Activated CD4-positive, alpha-beta T cell treated with anti-CD3 and anti-CD28 coated beads for 4 hours (primary cell): Measurements from ENCODE around the gene PC.
"Not testable (repeated sequence)": the region's sequence is repeated elsewhere in the genome, so short reads cannot be mapped to it uniquely, and the experiment has no call there.

Source experiments
- DNase-seq, 2 donors: peaks; one replicate each; pipeline ENCODE4 v3.0.0-alpha.2; 2020

PC gene

DNA sequence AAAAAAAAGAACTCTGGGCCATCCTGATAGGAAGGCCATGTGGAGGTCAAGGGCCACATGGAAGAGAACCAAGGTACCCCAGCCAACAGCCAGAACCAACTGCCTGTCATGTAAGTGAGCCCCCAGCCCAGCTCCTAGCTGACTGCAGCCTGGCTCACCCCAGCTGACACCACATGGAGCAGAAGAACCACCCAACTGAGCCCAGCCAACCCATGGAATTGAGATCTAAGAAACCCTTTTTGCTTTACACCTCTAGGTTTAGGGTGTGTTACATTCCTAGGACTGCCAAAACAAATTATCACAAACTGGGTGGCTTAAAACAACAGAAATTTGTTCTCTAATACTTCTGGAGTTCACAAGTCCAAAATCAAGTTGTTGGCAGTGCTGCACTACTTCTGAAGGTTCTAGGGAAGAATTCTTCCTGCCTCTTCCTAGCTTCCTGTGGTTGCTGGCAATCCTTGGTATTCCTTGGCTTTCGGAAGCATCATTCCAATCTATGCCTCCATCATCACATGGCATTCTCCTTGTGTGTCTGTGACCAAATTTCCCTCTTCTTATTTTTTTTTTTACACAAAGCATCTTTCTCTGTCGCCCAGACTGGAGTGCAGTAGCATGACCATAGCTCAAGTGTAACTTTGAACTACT lies 21.3 kb upstream of the PC start:
- no peak for DNase-seq

DNA sequence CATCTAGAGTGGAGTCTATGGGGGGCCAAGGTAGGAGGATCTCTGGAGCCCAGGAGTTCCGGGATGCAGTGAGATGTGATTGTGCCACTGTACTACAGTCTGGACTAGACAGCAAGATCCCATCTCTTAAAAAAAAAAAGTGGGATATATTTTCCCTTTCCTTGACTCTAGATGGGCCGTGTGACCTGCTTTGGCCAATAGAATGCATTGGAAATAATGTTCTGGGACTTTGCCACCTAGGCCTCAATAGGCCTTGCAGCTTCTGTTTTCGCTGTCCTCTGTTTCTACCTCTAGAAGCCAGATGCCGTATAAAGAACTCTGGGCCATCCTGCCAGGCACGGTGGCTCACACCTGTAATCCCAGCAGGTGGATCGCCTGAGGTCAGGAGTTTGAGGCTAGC lies 20.5 kb upstream of the PC start:
- no peak for DNase-seq

DNA sequence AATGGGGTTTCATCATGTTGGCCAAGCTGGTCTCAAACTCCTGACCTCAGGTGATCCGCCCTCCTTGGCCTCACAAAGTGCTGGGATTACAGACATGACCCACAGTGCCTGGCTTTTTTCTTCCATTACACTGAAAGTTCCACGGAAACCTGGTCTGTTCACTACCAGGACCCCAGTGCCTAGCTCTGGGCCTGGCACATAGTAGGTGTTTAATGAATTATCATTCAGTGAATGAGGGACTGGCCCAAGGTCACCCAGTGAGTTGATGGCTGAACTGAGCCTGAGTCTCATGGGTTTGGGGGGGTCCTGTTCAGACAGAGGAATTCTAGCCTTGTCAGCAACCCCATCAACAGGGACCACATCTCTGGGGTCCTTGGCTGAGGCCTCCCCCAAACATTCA lies 20.0 kb upstream of the PC start:
- no peak for DNase-seq

DNA sequence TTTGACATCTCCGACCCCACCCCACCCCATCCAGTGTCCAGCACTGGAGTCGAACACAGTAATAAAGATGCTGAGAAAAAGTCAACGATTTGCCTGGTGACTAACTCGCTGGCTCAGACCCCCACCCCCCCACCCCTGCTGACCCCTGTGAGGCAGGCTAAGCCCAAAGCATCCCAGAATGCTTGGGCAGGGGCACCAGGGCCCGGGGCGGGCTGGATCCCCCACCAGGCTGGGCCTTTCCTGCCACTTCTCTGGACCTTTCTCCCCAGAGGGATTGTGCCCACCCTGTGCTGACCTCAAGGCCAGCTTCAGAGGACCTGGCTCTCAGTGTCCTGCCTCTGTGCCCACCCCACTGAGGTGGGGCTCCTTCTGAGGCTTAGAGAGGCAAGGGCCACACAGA lies 18.7 kb upstream of the PC start:
- no peak for DNase-seq

DNA sequence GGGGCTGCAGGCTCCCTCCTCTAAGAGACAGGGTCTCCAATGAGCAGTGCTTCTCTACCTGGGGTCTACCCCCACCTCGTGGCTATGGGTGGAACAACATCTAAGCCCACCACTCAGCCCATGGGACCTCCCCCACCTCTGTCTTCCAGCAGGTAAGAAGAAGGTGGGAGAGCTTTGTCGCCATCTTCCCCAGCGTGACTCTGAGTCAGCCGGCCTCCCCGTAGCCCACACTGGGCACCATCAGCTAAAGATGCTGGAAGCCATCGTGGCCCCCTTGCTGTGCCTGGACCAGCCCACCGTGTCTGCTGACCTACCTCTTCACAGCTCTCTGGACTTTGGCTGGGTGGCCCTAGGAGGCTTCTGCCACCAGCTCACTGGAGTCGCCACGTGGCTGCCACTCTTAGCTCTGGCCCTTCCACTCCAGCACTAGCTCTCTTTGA lies 17.9 kb upstream of the PC start:
- DNase-seq, result peak in 1 of 2 donors; percentile 25

DNA sequence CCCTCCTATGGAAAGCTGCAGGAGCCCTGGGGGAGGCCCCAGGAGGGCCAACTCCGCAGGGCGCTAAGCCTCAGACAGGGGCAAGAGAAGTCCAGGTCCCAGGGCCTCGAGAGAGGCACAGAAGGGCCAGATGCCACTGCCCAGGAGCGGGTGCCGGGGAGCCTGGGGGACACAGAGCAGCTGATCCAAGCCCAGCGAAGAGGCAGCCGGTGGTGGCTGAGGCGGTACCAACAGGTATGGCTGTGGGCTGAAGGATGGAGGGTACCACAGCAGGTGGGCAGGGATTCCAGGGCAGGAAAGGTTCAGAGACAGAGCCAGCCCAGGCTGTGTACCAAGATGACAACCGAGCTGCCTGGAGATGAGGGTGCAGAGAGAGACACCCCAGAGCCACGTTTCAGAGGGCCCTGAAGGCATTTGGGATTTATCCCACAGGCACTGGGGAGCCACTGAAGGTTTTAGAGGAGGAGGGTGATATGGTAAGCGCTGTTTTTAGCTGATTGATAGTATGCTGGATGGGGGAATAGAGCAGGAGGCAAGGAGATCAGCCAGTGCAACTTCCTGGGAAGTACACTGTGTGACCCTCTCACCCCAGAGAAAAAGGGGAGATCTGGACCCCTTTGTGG lies 17.3 kb upstream of the PC start:
- DNase-seq, result no peak

DNA sequence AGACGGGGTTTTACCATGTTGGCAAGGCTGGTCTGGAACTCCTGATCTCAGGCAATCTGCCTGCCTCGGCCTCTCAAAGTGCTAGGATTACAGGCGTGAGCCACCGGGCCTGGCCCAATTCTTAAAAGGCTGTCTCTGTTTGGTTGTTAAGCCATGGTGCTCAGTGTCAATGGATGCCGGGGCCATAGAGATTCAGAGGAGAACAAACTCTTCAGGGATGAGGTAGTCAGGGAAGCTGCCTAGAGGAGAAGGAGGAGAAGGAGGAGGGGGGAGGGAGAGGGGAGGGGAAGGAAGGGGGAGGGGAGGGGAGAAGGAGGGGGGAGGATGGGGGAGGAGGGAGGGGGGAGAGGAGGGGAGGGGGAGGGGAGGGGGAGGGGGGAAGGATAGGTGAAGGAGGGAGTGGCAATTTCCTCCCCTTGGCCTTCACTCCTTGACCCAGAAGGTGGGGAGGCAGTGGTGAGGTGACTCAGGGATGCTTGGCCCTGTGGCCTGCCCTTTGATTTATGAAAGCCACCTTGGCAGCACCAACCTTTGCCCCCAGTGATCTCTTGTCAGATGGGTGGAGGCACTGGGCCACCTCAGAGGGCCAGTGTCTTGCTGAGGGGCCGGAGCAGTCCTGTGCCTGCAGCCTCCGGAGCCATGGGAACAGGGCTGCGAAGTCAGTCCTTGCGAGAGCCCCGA lies 16.7 kb upstream of the PC start, which contains the start of gene C11orf86:
Gene C11orf86, plus strand, starts transcription at position 581 of the 681 bp plus-strand sequence. Its CDS starts 59 bp downstream, at position 640.
- no peak for DNase-seq

DNA sequence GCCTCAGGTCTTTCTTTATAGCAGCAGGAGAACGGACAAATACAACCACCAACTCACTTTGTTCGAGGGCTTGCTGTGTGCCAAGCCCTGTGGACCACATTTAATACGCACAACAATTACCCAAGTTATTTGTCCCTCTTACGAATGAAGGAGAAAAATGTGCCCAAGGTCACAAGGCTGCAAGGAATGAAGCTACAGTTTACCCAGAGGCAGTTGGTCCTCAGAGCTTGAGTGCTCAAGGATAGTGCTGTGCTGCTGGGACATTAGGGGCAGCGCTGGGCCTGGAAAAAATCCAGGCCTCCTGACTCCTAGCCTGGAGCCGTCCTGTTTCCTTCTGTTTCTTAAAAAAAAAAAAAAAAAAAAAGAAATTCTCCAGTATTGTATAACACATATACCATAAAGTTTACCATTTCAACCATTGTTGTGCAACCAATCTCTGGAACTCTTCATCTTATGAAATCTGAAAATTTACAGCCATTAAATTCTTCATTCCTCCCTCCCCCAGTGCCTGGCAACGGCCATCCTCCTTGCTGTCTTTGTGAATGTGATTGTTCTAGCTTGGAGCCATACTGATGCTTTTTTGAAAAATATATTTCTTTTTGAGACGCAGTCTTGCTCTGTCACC lies 15.9 kb upstream of the PC start:
- DNase-seq, result no peak

DNA sequence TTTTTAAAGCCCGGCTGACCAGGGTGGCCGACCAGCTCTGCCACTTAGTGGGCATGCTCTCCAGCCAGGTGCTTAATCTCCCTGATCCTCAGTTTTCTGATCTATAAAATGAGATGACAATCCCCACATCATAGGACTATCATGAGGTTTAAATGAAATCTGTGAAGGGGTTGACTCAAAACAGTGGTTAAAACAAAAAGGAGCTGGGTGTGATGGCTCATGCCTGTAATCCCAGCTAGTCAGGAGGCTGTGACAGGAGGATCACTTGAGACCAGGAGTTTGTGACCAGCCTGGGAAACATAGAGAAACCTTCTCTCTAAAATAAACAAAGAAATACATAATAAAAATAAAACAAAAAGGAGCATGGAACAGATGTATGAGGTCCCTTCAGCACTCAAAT lies 13.3 kb upstream of the PC start:
- no peak for DNase-seq

DNA sequence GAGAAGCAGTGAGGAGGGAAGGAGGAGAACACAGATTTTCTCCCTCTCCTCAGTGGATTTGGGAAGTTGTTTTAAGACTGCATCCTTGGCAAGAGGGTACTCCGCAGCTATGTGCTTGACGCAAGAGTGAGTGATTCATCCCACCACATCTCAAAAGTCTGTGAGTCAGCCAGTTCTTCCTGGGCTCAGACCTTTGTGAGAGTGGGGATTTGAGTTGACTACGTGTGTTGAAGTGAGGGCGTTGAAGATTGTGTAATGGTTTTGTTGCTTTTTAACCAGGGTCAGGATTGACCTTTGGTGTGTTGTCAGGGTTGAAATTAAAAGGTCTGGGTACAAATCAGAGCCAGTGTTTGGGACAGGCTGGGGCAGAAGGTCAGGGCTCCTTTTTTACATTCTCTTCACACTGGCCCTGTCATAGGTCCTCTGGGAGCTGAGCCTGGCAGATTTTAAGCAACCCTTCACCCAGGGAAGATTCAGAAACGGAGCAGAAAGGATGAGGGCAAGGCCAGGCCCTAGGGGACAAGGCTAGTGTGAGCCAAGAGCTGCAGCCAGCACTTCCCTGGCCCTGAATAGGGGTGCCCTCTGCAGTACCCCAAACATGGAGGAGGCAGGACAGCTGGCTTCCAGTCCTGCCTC lies 12.7 kb upstream of the PC start:
- DNase-seq, result no peak

DNA sequence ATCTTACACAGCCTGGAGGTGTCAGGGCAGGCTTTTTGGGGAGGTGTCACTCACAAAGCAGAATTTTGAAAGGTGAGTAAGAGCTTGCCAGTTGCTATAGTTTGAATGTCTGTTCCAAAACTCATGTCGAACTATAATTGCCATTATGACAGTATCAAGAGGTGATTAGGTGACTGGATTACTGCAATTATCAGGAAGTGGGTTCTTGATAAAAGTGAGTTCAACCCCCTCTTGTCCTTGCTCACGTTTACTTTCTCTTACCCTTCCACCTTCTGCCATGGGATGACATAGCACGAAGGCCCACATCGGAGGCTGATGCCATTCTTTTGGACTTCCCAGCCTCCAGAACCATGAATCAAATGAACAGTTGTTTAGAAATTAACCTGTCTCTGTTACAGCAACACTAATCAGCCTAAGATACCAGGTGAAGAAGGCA lies 12.2 kb upstream of the PC start:
- DNase-seq, result no peak

DNA sequence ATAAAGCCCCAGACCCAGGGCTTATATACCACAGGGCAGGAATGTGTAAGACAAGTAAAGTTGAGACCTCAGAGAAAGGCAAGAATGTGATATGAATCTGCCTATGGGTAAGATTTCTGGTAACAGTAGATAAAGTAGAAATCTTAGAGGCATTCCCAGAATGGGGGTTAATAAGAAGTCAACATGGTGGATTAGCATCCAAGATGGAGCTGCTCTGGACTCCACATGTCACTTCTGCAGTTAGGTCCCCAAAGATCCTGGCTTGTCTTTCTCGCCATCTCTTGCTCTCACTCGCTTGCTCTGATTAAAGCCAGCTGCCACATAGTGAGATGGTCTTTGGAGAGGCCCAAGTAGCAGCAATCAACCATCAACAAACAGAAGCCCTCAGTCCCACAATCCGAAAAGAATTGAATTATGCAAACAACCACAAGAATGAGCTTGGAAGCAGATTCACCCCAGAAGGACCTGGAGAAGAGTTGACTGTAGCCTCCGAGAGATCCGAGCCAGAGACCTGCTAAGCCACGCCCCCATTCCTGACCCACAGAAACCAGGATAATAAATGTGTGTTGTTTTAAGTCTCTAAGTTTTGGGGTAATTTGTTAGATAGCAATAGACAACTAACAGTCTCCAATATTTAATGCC lies 11.5 kb upstream of the PC start:
- no peak for DNase-seq

DNA sequence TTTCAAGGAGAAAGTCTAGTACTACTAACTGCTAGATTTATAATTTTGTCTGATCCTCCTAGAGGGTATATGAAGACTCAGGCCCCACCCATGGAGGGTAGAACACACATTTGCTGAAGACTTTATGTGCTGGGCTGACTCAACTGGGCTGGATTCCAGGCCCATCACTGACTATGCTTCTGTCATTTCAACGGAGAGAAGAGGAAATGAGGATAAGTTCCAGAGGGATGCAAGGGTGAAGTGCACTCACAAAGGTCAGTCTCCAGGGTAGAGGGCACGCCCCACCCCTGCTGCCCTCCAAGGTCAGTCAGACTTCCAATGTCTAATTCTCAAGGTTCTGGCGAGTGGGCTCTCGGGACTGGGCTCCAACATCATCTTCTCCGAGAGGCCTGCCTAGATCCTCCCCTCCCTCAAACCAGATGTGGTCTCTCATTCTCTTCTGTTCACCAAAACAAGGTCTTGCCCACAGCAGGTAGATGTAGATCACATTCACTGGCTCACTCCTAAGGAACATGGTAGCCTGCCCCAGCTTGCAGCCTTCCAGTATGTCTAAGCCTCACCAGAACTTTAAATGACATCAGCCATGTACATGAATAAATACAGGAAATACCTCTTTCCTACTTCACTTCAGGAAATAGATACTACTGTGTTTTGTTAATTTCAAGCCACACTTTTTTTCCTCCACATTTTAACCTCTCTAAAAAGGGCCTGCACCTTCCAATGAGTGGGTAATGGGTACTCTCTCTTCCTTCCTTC lies 9.7 kb upstream of the PC start:
- DNase-seq, result no peak

DNA sequence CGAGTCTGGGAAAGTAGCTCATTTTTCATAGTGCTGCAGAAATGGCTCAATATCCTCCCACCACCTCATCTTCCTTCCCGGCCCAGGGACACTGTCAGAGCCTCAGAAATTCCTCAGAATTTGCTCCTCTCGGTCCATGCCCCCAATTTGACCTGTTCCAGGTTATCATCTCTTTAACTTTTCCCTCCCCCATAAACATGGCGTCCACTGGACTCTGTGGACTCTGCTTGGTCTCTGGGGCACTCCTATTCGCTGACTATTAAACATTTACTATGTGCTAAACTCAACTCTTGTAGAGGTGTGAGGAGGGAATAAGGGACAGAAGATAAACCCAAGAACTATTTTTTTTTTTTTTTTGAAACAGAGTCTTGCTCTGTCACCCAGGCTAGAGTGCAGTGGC lies 8.2 kb upstream of the PC start:
- no peak for DNase-seq

DNA sequence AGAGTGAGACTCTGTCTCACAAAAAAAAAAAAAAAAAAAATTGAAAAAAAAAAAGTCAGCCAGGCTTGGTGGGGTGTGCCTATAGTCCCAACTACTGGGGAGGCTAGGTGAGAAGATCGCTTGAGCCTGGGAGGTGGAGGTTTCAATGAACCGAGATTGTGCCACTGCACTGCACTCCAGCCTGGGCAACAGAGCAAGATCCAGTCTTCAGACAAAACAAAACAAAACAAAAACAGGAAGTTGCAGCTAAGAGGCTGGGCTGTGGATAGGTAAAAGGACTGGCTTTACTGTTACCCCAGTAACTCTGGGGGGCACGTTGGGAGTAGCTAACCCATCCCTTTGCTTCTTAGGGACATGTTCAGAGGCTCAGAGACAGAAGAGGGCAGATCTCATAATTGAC lies 6.3 kb upstream of the PC start:
- no peak for DNase-seq

DNA sequence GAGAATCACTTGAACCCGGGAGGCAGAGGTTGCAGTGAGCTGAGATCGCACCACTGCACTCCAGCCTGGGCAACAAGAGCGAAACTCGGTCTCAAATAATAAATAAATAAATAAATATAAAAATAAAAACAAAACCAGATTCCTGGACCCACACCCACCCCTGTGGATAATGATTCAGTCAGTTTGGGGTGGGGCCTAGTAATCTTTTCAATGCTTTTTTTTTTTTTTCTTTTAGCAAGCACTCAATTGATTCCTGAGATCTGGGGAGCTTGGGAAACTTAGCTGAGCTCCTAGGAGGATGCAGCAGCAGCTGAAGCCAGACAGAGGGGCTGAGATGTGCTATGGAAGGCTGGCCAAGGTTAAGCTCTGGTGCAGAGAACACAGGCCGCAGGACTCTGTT lies 4.6 kb upstream of the PC start:
- DNase-seq, result no peak

DNA sequence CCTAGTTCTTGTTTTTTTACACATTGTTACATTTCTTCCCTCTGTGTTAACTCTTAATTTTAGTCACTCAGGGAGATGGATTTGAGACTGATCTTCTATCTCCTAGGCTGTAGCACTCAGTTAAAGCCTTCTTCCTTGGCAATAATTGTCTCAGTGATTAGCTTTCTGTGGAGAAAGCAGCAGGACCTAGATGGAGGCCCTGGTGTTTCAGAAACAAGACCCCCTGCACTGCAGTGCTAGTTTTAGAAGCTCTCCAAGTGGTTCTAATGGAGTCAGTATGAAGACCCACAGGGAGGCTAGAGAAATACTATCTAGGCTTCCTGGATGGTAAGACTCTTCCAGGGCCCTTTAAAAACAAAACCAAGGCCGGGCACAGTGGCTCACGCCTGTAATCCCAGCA lies 4.1 kb upstream of the PC start:
- DNase-seq, result no peak

DNA sequence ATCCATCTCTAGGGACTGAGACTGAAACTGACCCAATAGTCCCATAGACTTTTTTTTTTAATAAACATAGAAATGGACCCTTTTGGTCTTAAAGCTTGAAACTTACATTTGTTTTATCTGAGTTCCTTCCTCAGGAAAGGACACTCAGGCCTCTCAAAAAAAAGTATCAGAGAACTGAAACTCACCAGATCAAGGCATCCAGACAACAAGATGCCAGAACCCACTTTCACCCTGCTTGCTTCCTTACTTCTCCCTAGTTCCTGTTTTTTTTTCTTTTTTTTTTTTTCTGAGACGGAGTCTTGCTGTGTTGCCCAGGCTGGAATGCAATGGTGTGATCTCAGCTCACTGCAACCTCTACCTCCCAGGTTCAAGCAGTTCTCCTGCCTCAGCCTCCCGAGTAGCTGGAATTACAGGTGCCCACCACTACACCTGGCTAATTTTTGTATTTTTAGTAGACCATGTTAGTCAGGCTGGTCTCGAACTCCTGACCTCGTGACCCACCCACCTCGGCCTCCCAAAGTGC lies 3.6 kb upstream of the PC start:
- not testable (repeated sequence) for DNase-seq

DNA sequence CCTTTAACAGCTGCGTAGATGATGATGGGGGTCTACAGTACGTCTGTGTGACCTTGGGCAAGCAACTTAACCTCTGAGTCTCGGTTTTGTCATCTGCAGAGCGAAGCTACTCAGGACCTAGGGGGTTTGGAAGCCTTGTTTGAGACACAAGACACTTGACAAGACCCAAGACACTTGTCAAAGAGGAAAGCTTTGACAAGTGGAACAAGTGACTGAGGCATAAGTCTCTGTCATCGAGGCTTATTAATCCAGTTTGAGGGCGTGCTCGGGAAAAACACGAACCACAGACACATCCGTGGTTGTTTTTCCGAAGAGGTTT lies 732 bp upstream of the PC start:
- peak; percentile 23 to 37 for DNase-seq

DNA sequence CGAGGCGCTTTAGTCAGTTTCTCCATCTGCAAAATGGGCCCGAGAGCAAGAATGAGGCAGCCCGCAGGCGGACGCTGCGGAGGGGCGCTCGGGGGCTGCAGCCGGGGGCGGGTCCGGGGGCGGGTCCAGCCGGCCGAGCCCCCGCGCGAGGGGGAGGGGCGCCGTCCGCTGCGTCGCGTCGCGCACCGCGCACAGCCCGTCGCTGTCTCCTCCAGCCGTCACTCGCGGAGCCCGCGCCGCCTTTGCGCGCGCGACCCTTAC lies 282 bp downstream of the PC start:
- DNase-seq, result no peak

DNA sequence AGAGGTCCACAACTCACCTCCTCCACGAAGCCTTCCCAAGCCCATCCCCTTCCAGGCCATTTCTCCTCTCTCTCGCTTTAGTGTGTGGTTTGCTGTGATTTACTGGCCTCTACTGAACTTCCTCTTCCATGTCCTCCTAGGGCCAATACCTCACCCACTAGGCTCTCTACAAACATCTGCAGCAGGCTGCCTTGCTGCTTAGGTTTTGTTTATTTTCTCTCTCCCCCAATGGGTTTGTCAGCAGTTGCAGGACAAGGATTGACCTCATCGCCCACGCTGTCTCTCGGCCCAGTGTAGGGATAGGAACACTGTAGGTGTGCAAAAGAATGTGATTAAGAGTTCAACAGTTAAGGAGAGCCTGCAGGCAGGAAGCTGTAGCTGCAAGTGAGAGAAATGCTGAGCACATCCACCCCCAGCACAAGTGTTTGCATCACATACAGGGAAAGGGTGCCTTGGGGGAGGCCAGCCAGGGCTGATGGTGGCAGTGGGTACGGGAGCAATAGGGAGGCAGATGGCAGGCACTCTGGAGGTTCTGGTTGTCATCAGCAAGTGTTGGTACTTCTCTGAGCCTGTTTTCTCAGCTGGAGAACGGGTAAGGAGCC lies 1.4 kb downstream of the PC start:
- no peak for DNase-seq
